Daoy (cell line): ENCODE results near the gene GPATCH2. TPM values are rescaled to one million over a fixed set of nuclear protein-coding genes. Genes with fewer than 3 reads are reported as not detected.

Experiments
- total RNA-seq: library from RNA; depleted of rRNA; stranded (reverse); fragments of >200 nt; shearing (Covaris generic); gene quantifications from 2 replicates; pipeline ENCODE4 v1.2.3, GENCODE V29; 2014; rRNA removed

The GPATCH2 gene
- total RNA-seq, 1 experiment from 2014 or later: 12.3 TPM

Other genes starting within 250 kb of the GPATCH2 start
- gene SPATA17, start 254 bp upstream of the GPATCH2 start, total RNA-seq: 1.0 and 1.7 TPM in 2 replicates